Osteocyte (in vitro differentiated cells): ENCODE data around the gene PRKCH. TPM values are rescaled to one million over a fixed set of nuclear protein-coding genes. Genes with fewer than 3 reads are reported as not detected.

Source experiments
- DNase-seq: peaks from one replicate; pipeline ENCODE4 v3.0.0; 2021; ENCODE audit warnings: mixed read lengths; ENCODE audit not compliant: unreplicated experiment; ENCODE audit errors: extremely low spot score
- H3K27ac Mint-ChIP-seq: one replicate; pipeline ENCODE4 v1.8.0; 2021; ENCODE audit warnings: mild to moderate bottlenecking, mixed read lengths; ENCODE audit not compliant: unreplicated experiment
- H3K27me3 Mint-ChIP-seq: one replicate; pipeline ENCODE4 v1.8.0; 2021; ENCODE audit warnings: mixed read lengths; ENCODE audit not compliant: unreplicated experiment
- H3K36me3 Mint-ChIP-seq: one replicate; pipeline ENCODE4 v1.8.0; 2021; ENCODE audit warnings: mixed read lengths; ENCODE audit not compliant: unreplicated experiment
- H3K4me1 Mint-ChIP-seq: one replicate; pipeline ENCODE4 v1.8.0; 2021; ENCODE audit warnings: mixed read lengths; ENCODE audit not compliant: unreplicated experiment
- H3K4me3 Mint-ChIP-seq: one replicate; pipeline ENCODE4 v1.8.0; 2021; ENCODE audit warnings: mild to moderate bottlenecking, moderate library complexity, mixed read lengths; ENCODE audit not compliant: unreplicated experiment
- H3K9me3 Mint-ChIP-seq: one replicate; pipeline ENCODE4 v1.8.0; 2021; ENCODE audit warnings: mixed read lengths; ENCODE audit not compliant: unreplicated experiment
- total RNA-seq: library from RNA; stranded (reverse); gene quantifications from 2 replicates; pipeline ENCODE4 v1.2.1, GENCODE V29; 2021
- TF ChIP-seq, protein P1 (sequence below): fragments of 200-600 bp; sonication (generic); IDR thresholded peaks from 2 replicates; pipeline ENCODE4 v1.5.0; 2021; ENCODE audit warnings: antibody characterized with exemption, mild to moderate bottlenecking, moderate library complexity

PRKCH gene
- total RNA-seq, 1 donor from 2014 or later, result 10.6 TPM

DNA sequence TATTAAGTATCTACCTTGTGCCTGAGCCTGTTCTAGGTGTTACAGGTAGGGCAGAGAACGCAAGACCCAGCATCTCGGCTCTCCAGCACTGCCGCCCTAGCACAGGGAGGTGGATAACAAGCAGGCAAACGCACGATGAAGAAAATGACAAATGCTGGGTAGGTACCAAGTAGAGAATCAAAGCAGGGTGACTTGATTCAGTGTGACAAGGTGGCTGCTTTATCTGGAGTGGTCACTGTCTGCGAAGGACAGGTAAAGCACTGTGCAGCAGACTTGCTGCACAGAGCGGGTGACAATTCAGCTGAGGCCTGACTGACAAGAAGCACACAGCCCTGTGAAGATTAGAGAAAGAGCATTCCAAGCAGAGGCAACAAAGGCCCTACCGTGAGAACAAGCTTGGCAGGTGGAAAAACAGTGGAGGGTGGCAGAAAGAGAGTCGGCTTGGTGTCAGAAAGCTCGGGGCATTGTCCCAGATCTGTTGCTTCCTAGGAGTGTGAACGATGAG is 12.9 kb downstream of the PRKCH start:
- no peaks in the 10 kb centered on the region for H3K9me3 Mint-ChIP-seq
- H3K27me3 Mint-ChIP-seq, result peaks cover 3% of the 10 kb centered on the region
- H3K36me3 Mint-ChIP-seq, result no peaks in the 10 kb centered on the region
- TF ChIP-seq, protein P1, sequence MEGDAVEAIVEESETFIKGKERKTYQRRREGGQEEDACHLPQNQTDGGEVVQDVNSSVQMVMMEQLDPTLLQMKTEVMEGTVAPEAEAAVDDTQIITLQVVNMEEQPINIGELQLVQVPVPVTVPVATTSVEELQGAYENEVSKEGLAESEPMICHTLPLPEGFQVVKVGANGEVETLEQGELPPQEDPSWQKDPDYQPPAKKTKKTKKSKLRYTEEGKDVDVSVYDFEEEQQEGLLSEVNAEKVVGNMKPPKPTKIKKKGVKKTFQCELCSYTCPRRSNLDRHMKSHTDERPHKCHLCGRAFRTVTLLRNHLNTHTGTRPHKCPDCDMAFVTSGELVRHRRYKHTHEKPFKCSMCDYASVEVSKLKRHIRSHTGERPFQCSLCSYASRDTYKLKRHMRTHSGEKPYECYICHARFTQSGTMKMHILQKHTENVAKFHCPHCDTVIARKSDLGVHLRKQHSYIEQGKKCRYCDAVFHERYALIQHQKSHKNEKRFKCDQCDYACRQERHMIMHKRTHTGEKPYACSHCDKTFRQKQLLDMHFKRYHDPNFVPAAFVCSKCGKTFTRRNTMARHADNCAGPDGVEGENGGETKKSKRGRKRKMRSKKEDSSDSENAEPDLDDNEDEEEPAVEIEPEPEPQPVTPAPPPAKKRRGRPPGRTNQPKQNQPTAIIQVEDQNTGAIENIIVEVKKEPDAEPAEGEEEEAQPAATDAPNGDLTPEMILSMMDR, result no peak
- H3K4me3 Mint-ChIP-seq, result no peak overlapping the region
- no peaks in the 10 kb centered on the region for H3K4me1 Mint-ChIP-seq
- no peak for DNase-seq
- no peak overlapping the region for H3K27ac Mint-ChIP-seq

DNA sequence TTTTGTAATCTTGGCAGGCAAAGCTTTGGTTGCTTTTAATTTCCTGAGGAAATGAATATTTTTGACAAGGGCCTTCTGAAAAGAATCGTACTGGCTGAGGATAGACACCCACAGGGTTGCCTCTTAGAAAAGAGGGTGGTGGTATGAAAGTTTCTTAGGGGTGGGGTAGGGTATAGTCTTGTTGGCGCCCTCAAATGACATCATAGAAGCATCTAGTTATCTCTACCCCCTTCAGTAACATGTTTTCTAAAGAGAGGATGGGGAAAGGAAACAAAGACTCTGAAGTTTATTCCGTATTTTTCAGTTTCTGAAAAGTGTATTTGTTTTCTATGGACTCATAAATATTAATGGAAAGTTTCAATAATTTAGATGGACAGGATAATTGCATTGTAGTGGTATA is 13.7 kb downstream of the PRKCH start:
- Mint-ChIP-seq H3K36me3 (no peaks in the 10 kb centered on the region), H3K9me3 (no peaks in the 10 kb centered on the region), H3K4me3 (no peak overlapping the region), H3K27ac (no peak overlapping the region), H3K27me3 (peaks cover 3% of the 10 kb centered on the region), H3K4me1 (no peaks in the 10 kb centered on the region)
- TF ChIP-seq, protein P1, result no peak
- DNase-seq, result no peak

DNA sequence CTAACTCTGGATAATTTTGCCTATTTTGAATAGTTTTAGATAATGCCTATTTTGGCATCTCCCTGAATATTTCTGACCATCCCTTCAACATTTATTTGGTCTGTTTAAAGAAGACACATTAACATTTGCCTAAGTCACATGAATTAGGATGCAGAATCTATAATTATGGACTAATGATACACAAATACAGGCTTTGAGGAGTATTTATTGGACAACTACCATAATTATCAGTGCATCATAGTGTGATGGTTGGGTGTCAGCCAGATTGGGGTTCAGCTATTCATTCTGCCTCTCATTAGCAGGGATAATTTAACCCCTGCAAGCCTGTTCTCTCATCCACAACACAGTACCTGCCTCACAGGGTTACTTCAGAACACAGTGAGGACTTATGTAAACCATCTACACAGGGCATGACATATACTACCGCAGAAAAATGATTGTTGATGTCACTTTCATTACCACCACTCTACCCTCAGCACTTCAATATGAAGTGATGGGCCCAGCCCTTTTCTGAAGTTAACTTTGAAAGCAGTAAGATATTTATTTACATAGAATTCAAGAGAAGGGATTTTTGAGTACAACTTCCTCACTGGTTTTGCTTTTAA is 14.4 kb downstream of the PRKCH start:
- H3K9me3 Mint-ChIP-seq, result no peaks in the 10 kb centered on the region
- H3K4me3 Mint-ChIP-seq, result no peak overlapping the region
- H3K36me3 Mint-ChIP-seq, result no peaks in the 10 kb centered on the region
- DNase-seq, result no peak
- no peak overlapping the region for H3K27ac Mint-ChIP-seq
- TF ChIP-seq, protein P1, result no peak
- H3K4me1 Mint-ChIP-seq, result no peaks in the 10 kb centered on the region
- H3K27me3 Mint-ChIP-seq, result peaks cover 3% of the 10 kb centered on the region

DNA sequence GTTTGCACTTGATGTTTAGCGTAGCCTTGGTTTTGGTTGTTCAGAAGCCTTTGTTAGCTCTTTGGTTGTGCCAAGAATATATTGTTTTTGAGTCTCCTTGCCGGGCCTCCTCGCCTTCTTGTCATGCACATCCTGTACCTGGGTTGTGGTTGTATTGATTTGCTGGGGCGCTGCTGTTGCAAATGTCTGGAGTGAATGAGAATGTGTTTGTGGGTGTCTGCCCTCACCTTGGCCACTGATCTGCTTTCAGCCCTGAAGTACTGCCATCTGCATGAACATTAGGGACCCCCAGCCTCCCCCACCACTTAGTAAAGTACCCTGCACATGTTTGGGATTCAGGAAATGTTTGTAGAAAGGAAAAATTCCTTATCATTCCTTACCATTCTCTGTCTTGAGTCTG is 16.5 kb downstream of the PRKCH start:
- H3K27ac Mint-ChIP-seq, result no peak overlapping the region
- no peaks in the 10 kb centered on the region for H3K9me3 Mint-ChIP-seq
- DNase-seq, result no peak
- H3K4me3 Mint-ChIP-seq, result no peak overlapping the region
- peaks cover 1% of the 10 kb centered on the region for H3K27me3 Mint-ChIP-seq
- H3K36me3 Mint-ChIP-seq, result no peaks in the 10 kb centered on the region
- TF ChIP-seq, protein P1, result no peak
- no peaks in the 10 kb centered on the region for H3K4me1 Mint-ChIP-seq

DNA sequence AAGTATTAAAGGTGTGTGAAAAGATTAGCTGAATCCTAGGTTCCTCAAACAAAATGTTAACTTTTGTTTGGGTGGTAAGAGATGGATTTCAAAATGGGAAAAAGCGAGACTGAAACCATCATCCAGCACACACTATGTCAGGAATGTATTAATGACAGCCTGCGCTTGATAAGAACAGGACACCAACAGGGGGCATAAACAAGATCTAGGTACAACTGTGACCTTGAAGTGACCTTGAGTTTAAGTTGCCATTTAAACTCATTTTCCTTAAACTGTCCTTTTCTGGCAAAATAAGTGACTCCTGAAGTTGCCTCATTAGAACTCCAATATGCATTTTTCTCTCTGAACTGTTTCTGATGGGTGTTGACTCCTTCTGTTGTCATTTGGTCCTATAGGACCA is 17.1 kb downstream of the PRKCH start:
- Mint-ChIP-seq H3K4me3 (no peak overlapping the region), H3K27ac (no peak overlapping the region), H3K36me3 (no peaks in the 10 kb centered on the region)

More for the DNA sequence above, 17.1 kb downstream of the PRKCH start:
- Mint-ChIP-seq H3K9me3 (no peaks in the 10 kb centered on the region), H3K4me1 (no peaks in the 10 kb centered on the region), H3K27me3 (no peaks in the 10 kb centered on the region)
- DNase-seq, result no peak
- TF ChIP-seq, protein P1, result no peak
